Neural crest cell (in vitro differentiated cells): ENCODE data around the gene GBE1. TPM values are rescaled to one million over a fixed set of nuclear protein-coding genes. Genes with fewer than 3 reads are reported as not detected.
"Not testable (repeated sequence)": the region's sequence is repeated elsewhere in the genome, so short reads cannot be mapped to it uniquely, and the experiment has no call there.

Experiments
- DNase-seq: peaks from one replicate; pipeline ENCODE4 v3.0.0; 2021; ENCODE audit warnings: low read depth, mixed read lengths, low spot score
- H3K27ac Mint-ChIP-seq: one replicate; pipeline ENCODE4 v1.8.0; 2021; ENCODE audit warnings: mild to moderate bottlenecking, mixed read lengths; ENCODE audit not compliant: unreplicated experiment
- H3K27me3 Mint-ChIP-seq: 2 replicates; pipeline ENCODE4 v1.8.0; 2021; ENCODE audit warnings: low read depth, mild to moderate bottlenecking, mixed read lengths
- H3K36me3 Mint-ChIP-seq: 2 replicates; pipeline ENCODE4 v1.8.0; 2021; ENCODE audit warnings: low read depth, mild to moderate bottlenecking, mixed read lengths
- H3K4me1 Mint-ChIP-seq: 2 replicates; pipeline ENCODE4 v1.8.0; 2021; ENCODE audit warnings: mixed read lengths
- H3K4me3 Mint-ChIP-seq: one replicate; pipeline ENCODE4 v1.8.0; 2021; ENCODE audit warnings: mild to moderate bottlenecking, mixed read lengths
- H3K9me3 Mint-ChIP-seq: 2 replicates; pipeline ENCODE4 v1.8.0; 2021; ENCODE audit warnings: mixed read lengths
- total RNA-seq: library from RNA; stranded (reverse); gene quantifications from 2 replicates; pipeline ENCODE4 v1.2.1, GENCODE V29; 2021
- TF ChIP-seq, protein P1 (sequence below): fragments of 200-600 bp; sonication (generic); conservative IDR thresholded peaks from 2 replicates; pipeline ENCODE4 v1.5.0; 2021; ENCODE audit warnings: antibody characterized with exemption, mild to moderate bottlenecking

Gene GBE1
- total RNA-seq, 1 donor from 2014 or later, result 16.8 TPM

DNA sequence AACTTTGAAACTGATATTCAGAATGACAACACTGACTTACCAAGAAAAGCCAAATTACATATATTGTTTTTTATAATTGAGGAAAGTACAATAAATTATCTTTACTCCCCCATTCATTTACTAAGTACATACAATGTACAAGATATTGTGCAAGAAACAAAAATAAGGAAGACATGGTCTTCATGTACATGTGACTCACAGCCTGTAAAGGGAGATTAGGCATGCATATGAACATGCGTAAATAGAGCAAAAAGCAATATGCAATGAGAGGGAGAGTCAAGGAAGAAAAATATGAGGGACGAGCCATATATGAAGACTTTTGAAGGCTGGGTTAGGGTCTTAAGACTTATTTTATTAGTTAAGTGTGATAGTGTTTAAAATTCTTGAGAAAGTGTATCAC, 258.4 kb downstream of the GBE1 start:
- Mint-ChIP-seq H3K9me3 (peaks cover 12% of the 10 kb centered on the region), H3K27me3 (no peaks in the 10 kb centered on the region), H3K36me3 (peaks cover 5% of the 10 kb centered on the region), H3K4me3 (no peak overlapping the region), H3K4me1 (no peaks in the 10 kb centered on the region), H3K27ac (no peak overlapping the region)
- DNase-seq, result no peak
- TF ChIP-seq, protein P1, sequence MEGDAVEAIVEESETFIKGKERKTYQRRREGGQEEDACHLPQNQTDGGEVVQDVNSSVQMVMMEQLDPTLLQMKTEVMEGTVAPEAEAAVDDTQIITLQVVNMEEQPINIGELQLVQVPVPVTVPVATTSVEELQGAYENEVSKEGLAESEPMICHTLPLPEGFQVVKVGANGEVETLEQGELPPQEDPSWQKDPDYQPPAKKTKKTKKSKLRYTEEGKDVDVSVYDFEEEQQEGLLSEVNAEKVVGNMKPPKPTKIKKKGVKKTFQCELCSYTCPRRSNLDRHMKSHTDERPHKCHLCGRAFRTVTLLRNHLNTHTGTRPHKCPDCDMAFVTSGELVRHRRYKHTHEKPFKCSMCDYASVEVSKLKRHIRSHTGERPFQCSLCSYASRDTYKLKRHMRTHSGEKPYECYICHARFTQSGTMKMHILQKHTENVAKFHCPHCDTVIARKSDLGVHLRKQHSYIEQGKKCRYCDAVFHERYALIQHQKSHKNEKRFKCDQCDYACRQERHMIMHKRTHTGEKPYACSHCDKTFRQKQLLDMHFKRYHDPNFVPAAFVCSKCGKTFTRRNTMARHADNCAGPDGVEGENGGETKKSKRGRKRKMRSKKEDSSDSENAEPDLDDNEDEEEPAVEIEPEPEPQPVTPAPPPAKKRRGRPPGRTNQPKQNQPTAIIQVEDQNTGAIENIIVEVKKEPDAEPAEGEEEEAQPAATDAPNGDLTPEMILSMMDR, result no peak

DNA sequence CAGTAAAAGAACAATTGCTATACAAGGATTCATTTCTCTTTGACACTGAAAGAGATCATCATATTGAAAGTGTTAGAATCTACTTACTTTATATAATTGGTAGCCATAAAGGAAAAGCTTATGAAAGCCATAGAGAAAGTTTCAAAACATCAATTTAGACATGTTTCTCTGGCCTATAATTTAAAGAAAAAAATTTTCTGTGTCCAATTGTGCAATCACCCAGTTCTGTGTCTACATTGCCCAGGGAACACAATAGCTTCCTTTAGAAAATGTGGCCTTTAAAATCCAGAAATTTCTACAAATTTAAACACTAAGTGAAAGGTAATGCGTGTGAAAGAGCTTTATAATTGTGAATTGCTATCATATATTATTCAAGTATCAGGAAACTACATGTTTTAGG, 259.2 kb downstream of the GBE1 start:
- no peak for DNase-seq
- no peaks in the 10 kb centered on the region for H3K4me1 Mint-ChIP-seq
- no peak overlapping the region for H3K4me3 Mint-ChIP-seq
- no peak overlapping the region for H3K27ac Mint-ChIP-seq
- TF ChIP-seq, protein P1, result no peak
- H3K36me3 Mint-ChIP-seq, result peaks cover 5% of the 10 kb centered on the region
- no peaks in the 10 kb centered on the region for H3K27me3 Mint-ChIP-seq
- H3K9me3 Mint-ChIP-seq, result peaks cover 12% of the 10 kb centered on the region

DNA sequence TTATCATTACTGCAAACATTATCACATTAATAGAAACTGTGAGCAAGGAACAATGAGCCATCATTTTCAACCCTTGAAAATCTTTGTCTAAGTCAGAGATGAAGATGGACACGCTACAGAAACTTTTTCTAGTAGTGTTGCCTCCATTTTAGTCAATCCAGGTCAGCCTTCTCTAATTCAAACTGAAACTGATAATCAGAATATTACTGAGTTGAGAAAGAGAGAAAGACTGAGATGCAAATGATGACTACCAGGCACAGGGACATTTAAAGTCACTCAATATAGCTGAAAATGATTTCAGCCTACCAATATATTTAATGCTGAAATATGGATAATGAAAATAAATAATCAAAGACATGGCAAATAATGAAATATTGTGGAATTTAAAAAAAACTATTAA, 261.4 kb downstream of the GBE1 start:
- Mint-ChIP-seq H3K4me1 (no peaks in the 10 kb centered on the region), H3K27ac (no peak overlapping the region), H3K4me3 (no peak overlapping the region), H3K27me3 (no peaks in the 10 kb centered on the region), H3K9me3 (peaks cover 12% of the 10 kb centered on the region), H3K36me3 (peaks cover 3% of the 10 kb centered on the region)
- TF ChIP-seq, protein P1, result no peak
- DNase-seq, result no peak

DNA sequence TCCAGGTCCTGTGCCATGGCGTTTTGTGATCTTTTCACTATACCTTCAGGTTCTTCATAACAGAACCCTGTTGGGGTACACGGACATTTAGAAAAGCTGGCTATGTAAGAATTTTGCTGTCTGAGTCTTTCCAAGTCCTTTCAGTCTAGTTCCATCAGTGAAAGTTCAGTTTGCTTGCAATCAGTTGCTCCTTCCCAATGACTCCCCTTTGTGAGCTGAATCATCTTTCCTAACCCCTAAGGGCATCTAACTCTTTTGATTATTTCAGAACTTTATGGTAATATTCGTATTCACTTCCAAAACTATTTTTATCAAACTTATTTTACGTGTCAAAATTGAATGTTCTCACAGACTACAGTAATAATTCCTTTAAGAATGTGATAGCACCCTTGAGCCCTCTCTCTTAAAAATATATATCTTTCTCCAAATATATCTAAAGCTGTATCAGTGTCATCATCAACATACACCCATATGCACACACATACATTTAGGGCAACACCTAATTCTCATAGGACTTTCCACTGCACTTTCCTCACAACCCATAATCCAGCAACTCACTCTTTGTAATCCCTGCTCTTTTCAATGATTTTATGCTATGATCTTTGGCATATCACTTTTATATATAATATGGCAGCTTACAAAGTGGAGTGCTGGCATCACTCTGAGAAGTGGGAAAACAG, 263.7 kb downstream of the GBE1 start:
- no peaks in the 10 kb centered on the region for H3K27me3 Mint-ChIP-seq
- TF ChIP-seq, protein P1, result no peak
- no peaks in the 10 kb centered on the region for H3K36me3 Mint-ChIP-seq
- peaks cover 3% of the 10 kb centered on the region for H3K9me3 Mint-ChIP-seq
- DNase-seq, result no peak
- no peak overlapping the region for H3K4me3 Mint-ChIP-seq
- no peaks in the 10 kb centered on the region for H3K4me1 Mint-ChIP-seq
- no peak overlapping the region for H3K27ac Mint-ChIP-seq

DNA sequence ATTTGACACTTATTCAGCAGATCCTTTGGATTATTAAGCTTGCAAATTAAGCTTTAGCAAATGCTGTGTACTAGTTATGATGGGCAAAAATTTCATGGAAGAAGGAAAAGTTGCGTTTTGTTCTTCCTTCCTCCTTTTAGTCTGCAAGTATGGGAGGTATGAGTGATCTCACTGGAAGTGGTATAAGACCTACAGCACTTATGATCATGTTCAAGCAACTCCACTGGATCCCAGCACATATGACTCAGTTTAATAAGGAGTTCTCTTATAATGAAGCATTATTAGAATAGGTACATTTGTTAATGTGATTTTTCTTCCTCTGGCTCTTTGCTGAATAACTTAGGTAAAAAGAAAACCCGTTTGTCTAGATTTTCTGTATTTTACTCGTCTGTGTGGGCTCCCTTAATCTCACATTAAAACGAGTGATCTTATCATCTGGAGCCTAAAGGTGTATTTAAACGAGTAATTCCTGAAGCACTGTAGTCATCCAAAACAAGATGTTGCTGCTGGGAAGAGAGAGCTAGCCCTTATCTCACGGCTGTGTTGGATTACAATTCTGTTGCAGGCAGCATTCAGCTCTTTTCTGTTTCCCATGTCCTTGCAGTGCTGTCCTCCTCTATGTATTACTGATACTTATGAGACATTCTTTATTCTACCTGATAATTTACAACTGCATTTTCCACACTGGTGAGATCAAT, 264.9 kb downstream of the GBE1 start:
- no peaks in the 10 kb centered on the region for H3K4me1 Mint-ChIP-seq
- no peak overlapping the region for H3K27ac Mint-ChIP-seq
- peaks cover 3% of the 10 kb centered on the region for H3K9me3 Mint-ChIP-seq
- DNase-seq, result no peak
- no peaks in the 10 kb centered on the region for H3K36me3 Mint-ChIP-seq
- TF ChIP-seq, protein P1, result no peak
- no peak overlapping the region for H3K4me3 Mint-ChIP-seq
- H3K27me3 Mint-ChIP-seq, result no peaks in the 10 kb centered on the region

DNA sequence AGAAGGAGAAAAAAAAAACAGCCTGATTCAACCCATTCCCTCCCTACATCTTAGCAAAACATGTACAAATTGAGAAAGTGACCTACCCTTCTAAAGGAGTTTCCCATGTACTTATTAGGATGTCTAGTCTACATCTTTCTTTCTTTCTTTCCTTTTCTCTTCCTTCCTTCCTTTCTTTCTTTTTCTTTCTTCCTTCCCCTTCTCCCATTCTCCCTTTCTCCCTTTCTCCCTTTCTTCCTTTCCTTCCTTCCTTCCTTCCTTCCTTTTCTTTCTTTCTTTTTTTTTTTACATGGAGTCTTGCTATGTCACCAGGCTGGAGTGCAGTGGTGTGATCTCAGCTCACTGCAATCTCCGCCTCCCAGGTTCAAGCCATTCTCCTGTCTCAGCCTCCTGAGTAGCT, 269.0 kb downstream of the GBE1 start:
- not testable (repeated sequence) for H3K27me3 Mint-ChIP-seq, H3K27ac Mint-ChIP-seq, DNase-seq, H3K36me3 Mint-ChIP-seq, H3K4me1 Mint-ChIP-seq, H3K9me3 Mint-ChIP-seq, H3K4me3 Mint-ChIP-seq
